GM23248 (cell line): ENCODE data around the gene PKD1.
"Not testable (repeated sequence)": the region's sequence is repeated elsewhere in the genome, so short reads cannot be mapped to it uniquely, and the experiment has no call there.

Experiments used
- EZH2 ChIP-seq: fragments of 200-600 bp; sonication (generic); IDR thresholded peaks from 2 replicates; pipeline ENCODE4 v1.6.1; 2018; ENCODE audit warnings: antibody characterized with exemption, mild to moderate bottlenecking; ENCODE audit not compliant: insufficient read depth, poor library complexity, severe bottlenecking
- EZH2phosphoT487 ChIP-seq: fragments of 200-600 bp; sonication (generic); IDR thresholded peaks from 2 replicates; pipeline ENCODE4 v1.6.1; 2018; ENCODE audit warnings: antibody characterized with exemption, moderate library complexity, mild to moderate bottlenecking, low read depth; ENCODE audit not compliant: insufficient read depth

- TF ChIP-seq EZH2, EZH2phosphoT487: not testable (repeated sequence)
Measured at GRCh38 chr16:2117341-2117740, 18.4 kb downstream of the PKD1 start.
